HG02885 (cell line): ENCODE measurements around the gene PLEKHB2.
"Not testable (repeated sequence)": the region's sequence is repeated elsewhere in the genome, so short reads cannot be mapped to it uniquely, and the experiment has no call there.

ENCODE experiments used
- ATAC-seq: cut with Tn5 transposase; IDR thresholded peaks from one replicate; pipeline ENCODE4 v1.9.1; 2021; ENCODE audit warnings: mild to moderate bottlenecking; ENCODE audit not compliant: unreplicated experiment, poor library complexity

The PLEKHB2 gene

GRCh38 chr2:131193421-131193820, 88.3 kb downstream of the PLEKHB2 start:
- ATAC-seq = not testable (repeated sequence)

DNA sequence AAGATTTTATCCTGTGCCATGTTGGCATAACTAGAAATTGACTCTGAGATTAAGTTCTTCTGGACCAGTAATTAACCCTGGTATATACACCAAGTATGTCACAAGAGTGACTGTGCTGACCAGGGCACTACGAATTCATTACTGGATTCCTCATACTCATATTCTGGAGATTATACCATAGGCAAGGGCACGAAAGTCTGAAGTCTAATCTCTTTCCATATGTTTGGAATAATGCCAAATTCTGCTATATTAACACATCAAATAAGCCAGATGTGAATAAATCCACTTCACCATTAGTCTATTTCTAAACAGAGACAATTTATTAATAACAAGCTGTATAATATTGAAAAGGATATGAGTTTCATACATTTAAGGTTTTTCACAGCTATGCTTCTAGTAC, 91.0 kb downstream of the PLEKHB2 start:
- ATAC-seq = not testable (repeated sequence)
